Neural cell (in vitro differentiated cells): ENCODE measurements around the gene DPH5. TPM values are rescaled to one million over a fixed set of nuclear protein-coding genes. Genes with fewer than 3 reads are reported as not detected.

Source experiments
- H2AFZ ChIP-seq: fragments of 200-600, 300-800 bp; sonication (generic), shearing (Covaris generic); 2 replicates; pipeline ENCODE4 v1.6.0; 2014; ENCODE audit warnings: low read depth, mild to moderate bottlenecking, antibody characterized with exemption, low read length, moderate library complexity
- H3F3A ChIP-seq: fragments of 200-600 bp; shearing (Covaris generic); 2 replicates; pipeline ENCODE4 v1.6.1; 2016; ENCODE audit warnings: mild to moderate bottlenecking, moderate library complexity, mixed read lengths, antibody characterized with exemption, low read length; ENCODE audit not compliant: insufficient read depth, poor library complexity, severe bottlenecking
- H3K27ac ChIP-seq: fragments of 200-600, 300-800 bp; sonication (generic), shearing (Covaris generic); 2 replicates; pipeline ENCODE4 v1.5.1; 2014; ENCODE audit warnings: mild to moderate bottlenecking, low read length, moderate library complexity
- H3K27me3 ChIP-seq: fragments of 300-800, 200-600 bp; sonication (generic), shearing (Covaris generic); 2 replicates; pipeline ENCODE4 v1.6.0; 2014; ENCODE audit warnings: mild to moderate bottlenecking, low read depth, low read length, moderate library complexity; ENCODE audit not compliant: insufficient read depth
- H3K36me3 ChIP-seq: fragments of 300-800, 200-600 bp; sonication (generic), shearing (Covaris generic); 2 replicates; pipeline ENCODE4 v1.5.1; 2014; ENCODE audit warnings: mild to moderate bottlenecking, antibody characterized with exemption, low read length, moderate library complexity; ENCODE audit not compliant: insufficient read depth
- H3K4me2 ChIP-seq: fragments of 300-800, 200-600 bp; sonication (generic), shearing (Covaris generic); 2 replicates; pipeline ENCODE4 v1.6.0; 2014; ENCODE audit warnings: mild to moderate bottlenecking, low read length
- H3K4me3 ChIP-seq: fragments of 300-800, 200-600 bp; sonication (generic), shearing (Covaris generic); 2 replicates; pipeline ENCODE4 v1.5.1; 2014; ENCODE audit warnings: mild to moderate bottlenecking, low read length, moderate library complexity
- H3K79me2 ChIP-seq: fragments of 200-600 bp; shearing (Covaris generic); replicated peaks from 2 replicates; pipeline ENCODE4 v1.6.0; 2014; ENCODE audit warnings: mild to moderate bottlenecking, low read length, moderate library complexity; ENCODE audit not compliant: insufficient read depth
- H3K9ac ChIP-seq: fragments of 300-800, 200-600 bp; sonication (generic), shearing (Covaris generic); 2 replicates; pipeline ENCODE4 v1.6.1; 2016; ENCODE audit warnings: mild to moderate bottlenecking, low read length, mixed read lengths
- H3K9me2 ChIP-seq: fragments of 200-600 bp; shearing (Covaris generic); 2 replicates; pipeline ENCODE4 v1.6.1; 2016; ENCODE audit warnings: mild to moderate bottlenecking, low read length, mixed read lengths; ENCODE audit not compliant: insufficient read depth
- H3K9me3 ChIP-seq: fragments of 200-600, 300-800 bp; sonication (generic), shearing (Covaris generic); 2 replicates; pipeline ENCODE4 v1.6.1; 2016; ENCODE audit warnings: mild to moderate bottlenecking, mixed run types, low read length, moderate library complexity, mixed read lengths
- H4K20me1 ChIP-seq: fragments of 200-600 bp; shearing (Covaris generic); 2 replicates; pipeline ENCODE4 v1.6.1; 2016; ENCODE audit warnings: mild to moderate bottlenecking, mixed run types; ENCODE audit not compliant: insufficient read depth
- CTCF ChIP-seq: fragments of 450-650 bp; IDR thresholded peaks from 2 replicates; pipeline ENCODE4 v1.5.1; 2014; ENCODE audit warnings: antibody characterized with exemption, mild to moderate bottlenecking, moderate library complexity; ENCODE audit not compliant: poor library complexity, severe bottlenecking
- EP300 ChIP-seq: fragments of 450-650 bp; conservative IDR thresholded peaks from 2 replicates; pipeline ENCODE4 v1.6.1; 2014; ENCODE audit warnings: antibody characterized with exemption, mild to moderate bottlenecking, moderate library complexity; ENCODE audit not compliant: poor library complexity, severe bottlenecking
- EZH2 ChIP-seq: fragments of 200-600, 300-800 bp; shearing (Covaris generic), sonication (generic); IDR thresholded peaks from 2 replicates; pipeline ENCODE4 v1.6.1; 2014; ENCODE audit warnings: antibody characterized with exemption, low read length, borderline replicate concordance, mild to moderate bottlenecking; ENCODE audit not compliant: insufficient read depth, poor library complexity, severe bottlenecking
- MXI1 ChIP-seq: fragments of 450-650 bp; conservative IDR thresholded peaks from 2 replicates; pipeline ENCODE4 v1.6.1; 2014; ENCODE audit warnings: antibody characterized with exemption, mild to moderate bottlenecking; ENCODE audit not compliant: poor library complexity, severe bottlenecking
- POLR2AphosphoS5 ChIP-seq: IDR thresholded peaks from 2 replicates; pipeline ENCODE4 v1.6.1; 2012
- RAD21 ChIP-seq: fragments of 450-650 bp; conservative IDR thresholded peaks from 2 replicates; pipeline ENCODE4 v1.6.1; 2014; ENCODE audit warnings: antibody characterized with exemption, mild to moderate bottlenecking, moderate library complexity
- REST ChIP-seq: IDR thresholded peaks from 2 replicates; pipeline ENCODE4 v1.6.1; 2012; ENCODE audit warnings: borderline replicate concordance
- SMC3 ChIP-seq: fragments of 450-650 bp; conservative IDR thresholded peaks from 2 replicates; pipeline ENCODE4 v1.6.1; 2014; ENCODE audit warnings: antibody characterized with exemption, mild to moderate bottlenecking, moderate library complexity; ENCODE audit not compliant: poor library complexity
- TAF1 ChIP-seq: IDR thresholded peaks from 2 replicates; pipeline ENCODE4 v1.6.1; 2012; ENCODE audit warnings: low read depth
- polyA plus RNA-seq: library from polyadenylated mRNA; depleted of rRNA; stranded (reverse); fragments of >200 nt; gene quantifications from 2 replicates; pipeline ENCODE4 v1.2.3, GENCODE V29; 2014

Gene DPH5
- polyA plus RNA-seq, 1 donor from 2014 or later: 55.7 TPM

- no peak overlapping the region for H3K4me2 ChIP-seq
- no peak overlapping the region for H3K9ac ChIP-seq
- H2AFZ ChIP-seq: no peak overlapping the region
- no peak overlapping the region for H3K27ac ChIP-seq
- no peaks in the 10 kb centered on the region for H3K27me3 ChIP-seq
- H3F3A ChIP-seq: no peaks in the 10 kb centered on the region
- H3K9me2 ChIP-seq: no peaks in the 10 kb centered on the region
- no peaks in the 10 kb centered on the region for H3K9me3 ChIP-seq
- H3K79me2 ChIP-seq: no peaks in the 10 kb centered on the region
- TF ChIP-seq RAD21 (no peak), EZH2 (no peak), SMC3 (no peak), TAF1 (no peak), EP300 (no peak)
- H4K20me1 ChIP-seq: no peaks in the 10 kb centered on the region
- no peak overlapping the region for H3K4me3 ChIP-seq
- H3K36me3 ChIP-seq: no peaks in the 10 kb centered on the region
Observed at GRCh38 chr1:101003012-101003650, 22.5 kb downstream of the DPH5 start.

GRCh38 chr1:101002551-101002950 lies 23.0 kb downstream of the DPH5 start:
- Histone ChIP-seq H4K20me1 (no peaks in the 10 kb centered on the region), H3K79me2 (no peaks in the 10 kb centered on the region), H3K4me3 (no peak overlapping the region), H3K9me3 (no peaks in the 10 kb centered on the region), H3K9me2 (no peaks in the 10 kb centered on the region), H2AFZ (no peak overlapping the region), H3K27me3 (no peaks in the 10 kb centered on the region), H3K9ac (no peak overlapping the region), H3F3A (no peaks in the 10 kb centered on the region), H3K4me2 (no peak overlapping the region), H3K27ac (no peak overlapping the region), H3K36me3 (no peaks in the 10 kb centered on the region)
- TF ChIP-seq SMC3 (no peak), EZH2 (no peak), EP300 (no peak), POLR2AphosphoS5 (no peak), REST (no peak), CTCF (no peak), RAD21 (no peak), MXI1 (no peak), TAF1 (no peak)
